ENCODE data around the gene NELL1.
"Not testable (repeated sequence)": the region's sequence is repeated elsewhere in the genome, so short reads cannot be mapped to it uniquely, and the experiment has no call there.

NELL1 gene

DNA sequence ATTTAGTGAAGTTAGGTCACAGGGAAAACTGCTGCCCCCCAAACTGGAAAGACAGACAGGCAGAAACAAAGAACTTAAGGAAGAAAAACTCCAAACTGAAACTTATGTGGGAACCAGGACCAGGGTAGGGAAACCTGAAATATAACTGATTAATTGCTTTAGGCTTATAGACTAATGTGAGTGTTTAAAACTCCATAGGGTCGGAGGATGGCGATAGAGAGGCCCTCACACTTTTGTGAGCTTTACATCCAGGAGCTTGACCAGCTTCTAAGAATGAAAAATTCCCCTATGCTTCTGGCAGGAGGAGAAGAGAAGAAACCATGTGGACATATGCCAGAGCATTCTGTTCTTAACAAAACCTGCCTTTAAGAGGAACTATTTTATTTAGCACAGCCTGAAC is 598.6 kb downstream of the NELL1 start:
- H3K4me3 ChIP-seq (replicated peaks; ENCODE audit: low read depth, low read length) = no peak overlapping the region
- TF ChIP-seq, protein P1, sequence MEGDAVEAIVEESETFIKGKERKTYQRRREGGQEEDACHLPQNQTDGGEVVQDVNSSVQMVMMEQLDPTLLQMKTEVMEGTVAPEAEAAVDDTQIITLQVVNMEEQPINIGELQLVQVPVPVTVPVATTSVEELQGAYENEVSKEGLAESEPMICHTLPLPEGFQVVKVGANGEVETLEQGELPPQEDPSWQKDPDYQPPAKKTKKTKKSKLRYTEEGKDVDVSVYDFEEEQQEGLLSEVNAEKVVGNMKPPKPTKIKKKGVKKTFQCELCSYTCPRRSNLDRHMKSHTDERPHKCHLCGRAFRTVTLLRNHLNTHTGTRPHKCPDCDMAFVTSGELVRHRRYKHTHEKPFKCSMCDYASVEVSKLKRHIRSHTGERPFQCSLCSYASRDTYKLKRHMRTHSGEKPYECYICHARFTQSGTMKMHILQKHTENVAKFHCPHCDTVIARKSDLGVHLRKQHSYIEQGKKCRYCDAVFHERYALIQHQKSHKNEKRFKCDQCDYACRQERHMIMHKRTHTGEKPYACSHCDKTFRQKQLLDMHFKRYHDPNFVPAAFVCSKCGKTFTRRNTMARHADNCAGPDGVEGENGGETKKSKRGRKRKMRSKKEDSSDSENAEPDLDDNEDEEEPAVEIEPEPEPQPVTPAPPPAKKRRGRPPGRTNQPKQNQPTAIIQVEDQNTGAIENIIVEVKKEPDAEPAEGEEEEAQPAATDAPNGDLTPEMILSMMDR (IDR thresholded peaks at IDR 0.05; ENCODE audit: low read length, missing control alignments) = no peak
- no peak for DNase-seq (ENCODE audit: low read depth)

DNA sequence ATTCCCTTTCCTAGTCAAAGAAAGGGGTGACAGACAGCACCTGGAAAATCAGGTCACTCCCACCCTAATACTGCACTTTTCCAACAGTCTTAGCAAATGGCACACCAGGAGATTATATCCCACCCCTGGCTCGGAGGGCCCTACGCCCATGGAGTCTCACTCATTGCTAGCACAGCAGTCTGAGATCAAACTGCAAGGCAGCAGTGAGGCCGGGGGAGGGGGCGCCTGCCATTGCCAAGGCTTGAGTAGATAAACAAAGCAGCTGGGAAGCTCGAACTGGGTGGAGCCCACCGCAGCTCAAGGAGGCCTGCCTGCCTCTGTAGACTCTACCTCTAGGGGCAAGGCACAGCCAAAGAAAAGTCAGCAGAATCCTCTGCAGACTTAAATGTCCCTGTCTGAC is 602.8 kb downstream of the NELL1 start:
- DNase-seq (ENCODE audit: low read depth); H3K4me3 ChIP-seq (replicated peaks; ENCODE audit: low read depth, low read length): not testable (repeated sequence)

DNA sequence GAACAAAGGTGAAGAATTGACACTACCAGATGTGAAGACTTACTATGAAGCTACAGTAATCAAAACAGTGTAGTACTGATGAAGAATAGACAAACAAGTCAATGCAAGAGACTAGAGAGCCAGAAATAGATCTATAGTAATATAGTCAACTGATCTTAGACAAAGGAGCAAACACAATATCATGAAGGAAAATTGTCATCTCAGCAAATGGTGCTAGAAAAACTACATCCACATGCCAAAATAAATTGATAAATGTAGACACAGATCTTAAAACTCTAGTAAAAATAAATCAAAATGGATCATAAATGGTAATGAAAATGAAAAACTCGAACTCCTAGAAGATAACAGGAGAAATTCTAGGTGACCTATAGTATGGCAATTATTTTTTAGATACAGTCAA is 609.5 kb downstream of the NELL1 start:
- TF ChIP-seq, protein P1 (IDR thresholded peaks at IDR 0.05; ENCODE audit: low read length, missing control alignments) = no peak
- H3K4me3 ChIP-seq (replicated peaks; ENCODE audit: low read depth, low read length) = no peak overlapping the region
- DNase-seq (ENCODE audit: low read depth) = no peak

DNA sequence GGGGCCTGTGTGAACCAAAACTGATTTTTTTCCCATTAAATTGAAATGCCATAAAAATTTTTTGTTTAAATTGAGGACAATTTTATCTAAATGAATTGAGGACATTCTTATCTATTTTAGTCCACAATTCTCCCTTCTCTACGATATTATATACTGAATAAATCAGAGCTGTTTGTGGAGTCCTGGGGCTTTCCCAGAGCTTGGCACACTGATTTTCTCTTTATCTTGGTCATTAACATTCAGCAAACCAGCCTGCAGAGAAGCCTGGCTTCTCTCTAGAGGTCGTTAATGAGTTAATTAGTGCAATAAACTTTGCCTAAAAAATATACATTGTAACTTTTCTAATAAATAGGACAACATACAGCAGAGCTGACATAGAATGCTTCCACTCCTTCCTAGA is 615.7 kb downstream of the NELL1 start:
- TF ChIP-seq, protein P1 (IDR thresholded peaks at IDR 0.05; ENCODE audit: low read length, missing control alignments) = no peak
- no peak for DNase-seq (ENCODE audit: low read depth)
- no peak overlapping the region for H3K4me3 ChIP-seq (replicated peaks; ENCODE audit: low read depth, low read length)

DNA sequence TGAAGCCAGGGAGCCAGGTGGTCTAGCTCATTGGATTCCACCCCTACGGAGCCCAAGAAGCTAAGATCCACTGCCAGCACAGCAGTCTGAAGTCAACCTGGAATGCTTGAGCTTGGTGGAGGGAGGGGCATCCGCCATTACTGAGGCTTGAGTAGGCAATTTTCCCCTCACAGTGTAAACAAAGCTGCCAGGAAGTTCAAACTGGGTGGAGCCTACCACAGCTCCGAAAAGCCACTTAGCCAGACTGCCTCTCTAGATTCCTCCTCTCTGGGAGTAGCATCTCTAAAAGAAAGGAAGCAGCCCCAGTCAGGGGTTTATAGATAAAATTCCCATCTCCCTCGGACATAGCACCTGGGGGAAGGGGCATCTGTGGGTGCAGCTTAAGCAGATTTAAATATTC is 620.3 kb downstream of the NELL1 start:
- no peak overlapping the region for H3K4me3 ChIP-seq (replicated peaks; ENCODE audit: low read depth, low read length)
- DNase-seq (ENCODE audit: low read depth) = no peak
- TF ChIP-seq, protein P1 (IDR thresholded peaks at IDR 0.05; ENCODE audit: low read length, missing control alignments) = no peak

DNA sequence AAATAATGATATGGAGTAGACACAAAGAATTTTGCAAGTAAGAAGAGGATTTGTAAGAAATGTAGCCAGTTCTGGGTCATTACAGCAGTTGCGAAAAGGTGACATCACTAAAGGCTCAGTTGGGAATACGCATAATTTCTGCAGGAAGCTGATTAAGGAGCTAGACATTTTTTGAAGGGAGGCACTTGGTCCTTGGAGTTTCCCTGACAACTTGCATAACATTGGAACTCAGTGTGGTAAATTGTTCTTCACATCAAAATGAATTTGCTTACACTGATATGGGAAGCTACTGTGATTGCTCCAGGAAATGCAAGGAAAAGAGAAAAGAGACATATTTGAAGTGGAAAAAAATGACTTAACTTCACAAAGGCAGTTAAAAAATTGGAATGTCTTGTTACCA is 626.1 kb downstream of the NELL1 start:
- no peak overlapping the region for H3K4me3 ChIP-seq (replicated peaks; ENCODE audit: low read depth, low read length)
- DNase-seq (ENCODE audit: low read depth) = peak; percentile 0
- TF ChIP-seq, protein P1 (IDR thresholded peaks at IDR 0.05; ENCODE audit: low read length, missing control alignments) = no peak

DNA sequence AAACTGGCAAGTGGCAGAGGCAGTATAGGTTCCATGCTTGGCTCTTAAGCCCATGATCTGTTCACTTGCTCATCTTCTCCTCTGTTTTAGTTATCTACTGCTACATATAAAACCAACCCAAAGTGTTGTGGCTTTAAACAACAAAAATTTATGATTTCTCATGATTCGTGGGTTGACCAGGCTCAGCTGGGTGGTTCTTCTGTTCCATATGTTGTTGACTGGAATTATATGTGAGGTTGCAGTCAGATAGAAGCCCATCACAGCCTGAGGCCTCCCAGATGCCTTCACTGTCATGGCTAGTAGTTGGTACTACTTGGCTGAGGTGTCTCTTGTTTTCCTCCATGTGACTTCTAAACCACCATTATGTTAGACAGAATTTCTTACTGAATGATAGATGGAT is 632.6 kb downstream of the NELL1 start:
- TF ChIP-seq, protein P1 (IDR thresholded peaks at IDR 0.05; ENCODE audit: low read length, missing control alignments) = no peak
- DNase-seq (ENCODE audit: low read depth) = no peak
- H3K4me3 ChIP-seq (replicated peaks; ENCODE audit: low read depth, low read length) = no peak overlapping the region
